HepG2 (cell line): Measurements from ENCODE around the gene CLDN19. TPM values are rescaled to one million over a fixed set of nuclear protein-coding genes. Genes with fewer than 3 reads are reported as not detected.
"Not testable (repeated sequence)": the region's sequence is repeated elsewhere in the genome, so short reads cannot be mapped to it uniquely, and the experiment has no call there.

ENCODE experiments used
- ATAC-seq: fragments of 200-7000 bp; cut with Tn5 transposase; 3 replicates; pipeline ENCODE4 v1.9.1; 2020; ENCODE audit warnings: mild to moderate bottlenecking, moderate library complexity
- BruUV-seq: library from RNA; stranded (reverse); fragments of 400-500 nt; replicated peaks from 2 replicates; lab custom pipeline; 2021; lab: Mats Ljungman, UMichigan
- CTCF ChIA-PET: fragments of 300-600 bp; formaldehyde crosslinking; extraction: SDS; loops from one replicate; lab custom pipeline; 2021; ENCODE audit warnings: low total read pairs, inconsistent platforms, low intra/inter-chr PET ratio; lab: Yijun Ruan, JAX
- POLR2A ChIA-PET: fragments of 350-600 bp; sonication (Branson Sonifier 250); formaldehyde crosslinking; loops from one replicate; lab custom pipeline; 2020; ENCODE audit warnings: antibody characterized with exemption, inconsistent platforms; lab: Yijun Ruan, JAX
- DNase-seq: peaks from one replicate; pipeline ENCODE4 v3.0.0-alpha.2; 2015; ENCODE audit warnings: low spot score
- FAIRE-seq: peaks from 3 replicates; lab custom pipeline; 2011; peaks lifted over from hg19 to GRCh38; lab: Jason Lieb, UNC
- H2AFZ ChIP-seq: one replicate; pipeline ENCODE4 v1.6.1; 2011; ENCODE audit warnings: low read length, inconsistent platforms
- H3K27ac ChIP-seq: fragments of 300-600 bp; 3 replicates; pipeline ENCODE4 v1.8.0; 2011; ENCODE audit warnings: mixed run types, mild to moderate bottlenecking, mixed read lengths, low read length, inconsistent platforms; ENCODE audit not compliant: insufficient read depth; ENCODE audit errors: extremely low read length
- H3K27me3 ChIP-seq, 2 experiments: fragments of 200-600 bp in 1 of 2; 2 replicates in 1 of 2; 3 replicates in 1 of 2; pipeline versions ENCODE4 v1.6.0 to v1.8.0; 2011; ENCODE audit warnings: low read length in 2 of 2, mild to moderate bottlenecking in 2 of 2, moderate library complexity in 2 of 2, inconsistent platforms in 1 of 2; ENCODE audit not compliant: insufficient read depth in 2 of 2, control insufficient read depth in 1 of 2
- H3K36me3 ChIP-seq, 2 experiments: fragments of 200-600 bp in 1 of 2; replicated peaks in 1 of 2; 2 replicates in 1 of 2; 3 replicates in 1 of 2; pipeline versions ENCODE4 v1.5.1 to v1.8.0; 2011; ENCODE audit warnings: low read length in 2 of 2, inconsistent platforms in 1 of 2; ENCODE audit not compliant: insufficient read depth in 2 of 2, control insufficient read depth in 1 of 2
- H3K4me1 ChIP-seq: 2 replicates; pipeline ENCODE4 v1.5.1; 2012; ENCODE audit warnings: low read length, inconsistent platforms; ENCODE audit not compliant: insufficient read depth
- H3K4me2 ChIP-seq: 2 replicates; pipeline ENCODE4 v1.6.0; 2011; ENCODE audit warnings: low read depth, low read length, inconsistent platforms
- H3K4me3 ChIP-seq, 3 experiments: fragments of 200-600 bp in 1 of 3; sonication (generic), shearing (Covaris generic) in 1 of 3; replicated peaks in 1 of 3; 2 replicates each; pipeline ENCODE4 v1.5.1; 2011 to 2016; ENCODE audit warnings: low read length in 3 of 3, inconsistent platforms in 2 of 3, low read depth in 2 of 3, mild to moderate bottlenecking in 2 of 3, control low read depth in 1 of 3, mixed read lengths in 1 of 3; ENCODE audit not compliant: insufficient read depth in 1 of 3
- H3K79me2 ChIP-seq: one replicate; pipeline ENCODE4 v1.6.1; 2011; ENCODE audit warnings: low read length, inconsistent platforms; ENCODE audit not compliant: insufficient read depth
- H3K9ac ChIP-seq: 2 replicates; pipeline ENCODE4 v1.6.0; 2011; ENCODE audit warnings: mild to moderate bottlenecking, low read depth, low read length, inconsistent platforms; ENCODE audit not compliant: insufficient read depth
- H3K9me3 ChIP-seq: 2 replicates; pipeline ENCODE4 v1.5.1; 2012; ENCODE audit warnings: mild to moderate bottlenecking, low read length
- H4K20me1 ChIP-seq: 2 replicates; pipeline ENCODE4 v1.6.0; 2011; ENCODE audit warnings: inconsistent platforms, mild to moderate bottlenecking, low read length, moderate library complexity; ENCODE audit not compliant: insufficient read depth
- ZBTB2 ChIP-seq: sonication (generic); formaldehyde crosslinking; IDR thresholded peaks from 2 replicates; pipeline ENCODE4 v1.8.0; 2022; ENCODE audit warnings: low read depth, missing genetic modification reagents
- ZBTB7B ChIP-seq: sonication (generic); formaldehyde crosslinking; IDR thresholded peaks from 2 replicates; pipeline ENCODE4 v1.4.0; 2020; ENCODE audit warnings: missing genetic modification reagents
- WGBS: methylation state at CpG from one replicate; pipeline ENCODE4 v1.1.6; 2017; ENCODE audit warnings: low lambda C conversion rate; 5-methylcytosine and 5-hydroxymethylcytosine counted together
- in situ Hi-C: cut with HindIII; loops from 2 replicates; pipeline ENCODE4 v1.10.0; 2017; ENCODE audit warnings: low pct_unique_long_range_greater_than_20kb; ENCODE audit not compliant: extremely low pct_ligation_motif_present
- intact Hi-C: fragments of 100-400 bp; cut with micrococcal nuclease; formaldehyde crosslinking; loops from one replicate; pipeline ENCODE4 v1.10.0; 2022; ENCODE audit not compliant: unreplicated experiment
- polyA plus RNA-seq, 8 experiments: library from polyadenylated mRNA; depleted of rRNA in 3 of 8; stranded (reverse) in 7 of 8; unstranded in 1 of 8; fragments of >200 nt; fragmentation: Illumina TruSeq in 4 of 8; extraction: Trizol in 4 of 8; gene quantifications; 2 replicates each; pipeline versions ENCODE4 v1.2.1 to v1.2.3, GENCODE V29; 2011 to 2016; ENCODE audit warnings: low read depth in 4 of 8, missing spikeins in 1 of 8, mixed read lengths in 1 of 8; ENCODE audit not compliant: insufficient read depth in 1 of 8
- total RNA-seq, 5 experiments: library from RNA; depleted of rRNA; stranded (reverse); fragments of >200 nt; fragmentation: Illumina TruSeq; extraction: Trizol; gene quantifications; 2 replicates each; pipeline ENCODE4 v1.2.3, GENCODE V29; 2016; ENCODE audit warnings: low read depth in 1 of 5

Gene CLDN19
- total and polyA plus RNA-seq, 2 of the 13 experiments (the other 11 are each of a cell fraction or from before 2014, with no cell fraction given): 5.0 to 7.6 TPM

DNA sequence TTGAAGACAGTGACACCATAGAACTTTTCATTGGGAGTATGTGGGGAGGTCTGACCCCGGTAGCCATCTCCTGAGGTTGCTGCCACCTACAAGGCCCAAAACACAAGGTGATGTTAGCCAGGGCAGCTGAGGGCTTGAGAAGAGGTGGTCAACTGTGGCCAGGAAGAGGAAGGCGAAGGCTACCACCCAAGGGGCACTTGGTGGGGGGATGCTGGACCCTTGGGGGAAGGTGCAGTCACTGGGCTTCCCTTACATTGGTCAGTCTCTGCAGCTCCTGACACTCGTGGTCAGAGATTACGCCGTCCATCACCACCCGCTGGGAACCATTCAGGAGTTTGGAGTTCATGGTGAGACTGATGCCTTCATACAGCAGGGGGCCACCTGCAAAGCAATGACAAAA, 12.2 kb upstream of the CLDN19 start:
- no peak for FAIRE-seq
- CTCF ChIA-PET: no interaction called here
- in situ Hi-C loops: no loop called here

DNA sequence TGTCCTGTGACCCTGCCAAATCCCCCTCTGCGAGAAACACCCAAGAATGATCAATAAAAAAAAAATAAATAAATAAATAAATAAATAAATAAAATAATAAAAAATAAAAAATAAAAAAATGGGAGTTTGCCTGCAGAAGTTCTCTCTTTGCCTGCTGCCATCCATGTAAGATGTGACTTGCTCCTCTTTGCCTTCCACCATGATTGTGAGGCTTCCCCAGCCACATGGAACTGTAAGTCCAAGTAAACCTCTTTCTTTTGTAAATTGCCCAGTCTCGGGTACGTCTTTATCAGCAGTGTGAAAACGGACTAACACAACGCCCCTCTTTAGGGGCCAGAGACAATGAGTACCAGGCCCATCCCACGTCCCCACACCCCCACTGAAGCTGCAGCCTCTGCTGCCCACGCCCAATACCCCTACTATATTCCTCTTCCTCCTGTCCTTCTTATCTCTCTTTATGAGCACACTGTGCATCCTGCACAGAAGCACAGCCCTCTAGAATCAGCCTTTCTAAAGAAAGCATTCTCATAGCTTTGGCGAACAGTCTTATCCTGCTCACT, 11.6 kb upstream of the CLDN19 start:
- in situ Hi-C loops, intact Hi-C loops, ATAC-seq, H2AFZ ChIP-seq, FAIRE-seq, POLR2A ChIA-PET, H3K27me3 ChIP-seq, H3K9ac ChIP-seq, H3K79me2 ChIP-seq, H3K27ac ChIP-seq, CTCF ChIA-PET, H3K9me3 ChIP-seq, H4K20me1 ChIP-seq, H3K4me2 ChIP-seq, DNase-seq, H3K4me3 ChIP-seq: not testable (repeated sequence)
- peaks cover 46 to 84% of the 10 kb centered on the region in 2 experiments for H3K36me3 ChIP-seq
- 94% methylated on average over 8 of the region's 8 CpGs for WGBS
- H3K4me1 ChIP-seq: peaks cover 19% of the 10 kb centered on the region
- TSS peak; percentile 17 for BruUV-seq

More for the DNA sequence above, 12.2 kb upstream of the CLDN19 start:
- BruUV-seq: no TSS peak
- no peak for ATAC-seq
- Histone ChIP-seq H3K27ac (no peak overlapping the region), H4K20me1 (no peaks in the 10 kb centered on the region), H3K4me2 (no peak overlapping the region), H3K9me3 (no peaks in the 10 kb centered on the region), H3K4me1 (peaks cover 19% of the 10 kb centered on the region), H3K27me3 (no peaks in the 10 kb centered on the region), H2AFZ (no peak overlapping the region), H3K36me3 (peaks cover 42 to 85% of the 10 kb centered on the region in 2 experiments), H3K9ac (no peak overlapping the region), H3K79me2 (no peaks in the 10 kb centered on the region)
- intact Hi-C loops: no loop called here
- POLR2A ChIA-PET: interaction anchor here (1.1 kb wide), 1 partner anchor 15 kb away, joined by 5 read pairs; the partner anchor contains the start of genes C1orf50 and P3H1
- 100% methylated on average over 6 of the region's 6 CpGs for WGBS
- no peak for DNase-seq
- TF ChIP-seq ZBTB2 (CRISPR knock-in tag) (no peak), ZBTB7B (CRISPR knock-in tag) (no peak)
- TF ChIP-seq, all 625 proteins: peak for 0
- no peak overlapping the region for H3K4me3 ChIP-seq
